Cardiac muscle cell (in vitro differentiated cells and primary cell): ENCODE data around the gene SIVA1. TPM values are rescaled to one million over a fixed set of nuclear protein-coding genes. Genes with fewer than 3 reads are reported as not detected.
A peak's percentile ranks its signal among the peaks of the same experiment; 100 is the strongest.

Experiments used
- DNase-seq, 2 donors: peaks; one replicate each; pipeline versions ENCODE4 v3.0.0 to v3.0.0-alpha.2; 2010 to 2017; ENCODE audit warnings: low read depth in 1 of 2, low spot score in 1 of 2
- H3K27ac ChIP-seq: fragments of 200-600 bp; sonication (generic); 2 replicates; pipeline ENCODE4 v1.5.1; 2016
- H3K27me3 ChIP-seq: fragments of 200-600 bp; sonication (generic); 2 replicates; pipeline ENCODE4 v1.6.0; 2016; ENCODE audit warnings: control low read depth
- H3K36me3 ChIP-seq: fragments of 200-600 bp; sonication (generic); 2 replicates; pipeline ENCODE4 v1.5.1; 2016; ENCODE audit warnings: control low read depth
- H3K4me1 ChIP-seq: fragments of 200-600 bp; sonication (generic); 2 replicates; pipeline ENCODE4 v1.8.1; 2017; ENCODE audit warnings: low read depth, mild to moderate bottlenecking, mixed run types
- H3K4me3 ChIP-seq: fragments of 200-600 bp; sonication (generic); 2 replicates; pipeline ENCODE4 v1.5.1; 2016; ENCODE audit warnings: mild to moderate bottlenecking
- H3K9me3 ChIP-seq: fragments of 200-600 bp; sonication (generic); 2 replicates; pipeline ENCODE4 v1.5.1; 2017; ENCODE audit warnings: low read depth, mild to moderate bottlenecking, control low read depth
- CTCF ChIP-seq: IDR thresholded peaks from 2 replicates; pipeline ENCODE4 v1.5.1; 2012; ENCODE audit warnings: low read depth, mild to moderate bottlenecking, low read length
- polyA plus RNA-seq: library from polyadenylated mRNA; unstranded; fragments of >200 nt; fragmentation: Nextera tagmentation; extraction: Ambion mirVana; gene quantifications from 2 replicates; pipeline ENCODE4 v1.2.1, GENCODE V29; 2016
- total RNA-seq: library from RNA; depleted of rRNA; stranded (reverse); fragments of >200 nt; gene quantifications from 2 replicates; pipeline ENCODE4 v1.2.3, GENCODE V29; 2016

The SIVA1 gene
- total and polyA plus RNA-seq, 2 experiments from 2014 or later: 145 to 278 TPM

GRCh38 chr14:104707608-104708595 lies 45.0 kb upstream of the SIVA1 start:
- no peaks in the 10 kb centered on the region for H3K27me3 ChIP-seq
- no peak for TF ChIP-seq CTCF
- H3K4me3 ChIP-seq: no peak overlapping the region
- no peak for DNase-seq
- H3K4me1 ChIP-seq: no peaks in the 10 kb centered on the region
- no peaks in the 10 kb centered on the region for H3K9me3 ChIP-seq
- peaks cover 3% of the 10 kb centered on the region for H3K36me3 ChIP-seq
- H3K27ac ChIP-seq: no peak overlapping the region

GRCh38 chr14:104708606-104709268 lies 44.2 kb upstream of the SIVA1 start:
- Histone ChIP-seq H3K27me3 (no peaks in the 10 kb centered on the region), H3K9me3 (no peaks in the 10 kb centered on the region), H3K36me3 (peaks cover 3% of the 10 kb centered on the region), H3K27ac (no peak overlapping the region), H3K4me1 (no peaks in the 10 kb centered on the region), H3K4me3 (no peak overlapping the region)
- peak; percentile 70 to 73 for DNase-seq
- peak; percentile 98 for TF ChIP-seq CTCF

- TF ChIP-seq CTCF: no peak
- no peak for DNase-seq
- Histone ChIP-seq H3K4me1 (no peaks in the 10 kb centered on the region), H3K9me3 (no peaks in the 10 kb centered on the region), H3K27ac (no peak overlapping the region), H3K4me3 (no peak overlapping the region), H3K36me3 (peaks cover 3% of the 10 kb centered on the region), H3K27me3 (no peaks in the 10 kb centered on the region)
Measured at GRCh38 chr14:104709387-104710039, 43.4 kb upstream of the SIVA1 start.

- DNase-seq: no peak
- Histone ChIP-seq H3K36me3 (peaks cover 3% of the 10 kb centered on the region), H3K4me3 (no peak overlapping the region), H3K9me3 (no peaks in the 10 kb centered on the region), H3K27me3 (no peaks in the 10 kb centered on the region), H3K4me1 (no peaks in the 10 kb centered on the region), H3K27ac (no peak overlapping the region)
- no peak for TF ChIP-seq CTCF
Measured at GRCh38 chr14:104710071-104710735, 42.7 kb upstream of the SIVA1 start.
